PC-3 (cell line): ENCODE results near the gene CDC42EP3.

Source experiments
- CTCF ChIP-seq: fragments of 300-600 bp; sonication (generic); conservative IDR thresholded peaks from 2 replicates; pipeline ENCODE4 v1.5.1; 2017; ENCODE audit warnings: antibody characterized with exemption, low read depth, mild to moderate bottlenecking, low read length
- EZH2 ChIP-seq: fragments of 300-600 bp; sonication (generic); IDR thresholded peaks from one replicate; pipeline ENCODE4 v1.6.1; 2017; ENCODE audit warnings: antibody characterized with exemption, mild to moderate bottlenecking, low read length; ENCODE audit not compliant: unreplicated experiment

- TF ChIP-seq CTCF = no peak
- TF ChIP-seq EZH2 = no peak
These were observed 45.5 kb downstream of the CDC42EP3 start for GRCh38 chr2:37625796-37626571.
